K562 (cell line): ENCODE measurements around the gene ZBTB7A. TPM values are rescaled to one million over a fixed set of nuclear protein-coding genes. Genes with fewer than 3 reads are reported as not detected.
A peak's percentile ranks its signal among the peaks of the same experiment; 100 is the strongest.

Source experiments
- ATF1 ChIP-seq, 2 experiments: fragments of 450-650 bp in 1 of 2; IDR thresholded peaks; 2 replicates each; pipeline ENCODE4 v1.6.1; 2016; ENCODE audit warnings: missing compliant biosample characterization in 1 of 2, missing genetic modification characterization in 1 of 2
- BRD9 ChIP-seq: fragments of 450-650 bp; IDR thresholded peaks from 2 replicates; pipeline ENCODE4 v1.6.1; 2018; ENCODE audit warnings: low read depth; ENCODE audit not compliant: partially characterized antibody
- CHD1 ChIP-seq: fragments of 200-600 bp; sonication (generic); IDR thresholded peaks from one replicate; pipeline ENCODE4 v1.6.1; 2012; ENCODE audit warnings: mild to moderate bottlenecking, moderate library complexity, low read length, inconsistent platforms
- CREB1 ChIP-seq, 2 experiments: sonication (generic) in 1 of 2; formaldehyde crosslinking in 1 of 2; IDR thresholded peaks; 2 replicates each; pipeline versions ENCODE4 v1.6.1 to v1.8.0; 2012 to 2022; ENCODE audit warnings: inconsistent platforms in 1 of 2, mild to moderate bottlenecking in 1 of 2, missing genetic modification reagents in 1 of 2, moderate library complexity in 1 of 2
- CREBBP ChIP-seq: IDR thresholded peaks from one replicate; pipeline ENCODE4 v1.6.1; 2012; ENCODE audit warnings: low read depth, mild to moderate bottlenecking, control low read depth, inconsistent platforms, low read length
- E2F4 ChIP-seq: sonication (generic); formaldehyde crosslinking; IDR thresholded peaks from 2 replicates; pipeline ENCODE4 v1.8.0; 2022; ENCODE audit warnings: mild to moderate bottlenecking, low read depth, missing genetic modification reagents
- EWSR1 ChIP-seq: fragments of 450-650 bp; IDR thresholded peaks from 2 replicates; pipeline ENCODE4 v1.6.1; 2018; ENCODE audit warnings: borderline replicate concordance, mild to moderate bottlenecking, low read depth, moderate library complexity; ENCODE audit not compliant: partially characterized antibody
- GABPA ChIP-seq: fragments of 200-800 bp; sonication (Bioruptor generic); conservative IDR thresholded peaks from 2 replicates; pipeline ENCODE4 v1.6.1; 2016; ENCODE audit warnings: low read depth, missing genetic modification characterization, missing compliant biosample characterization
- HLTF ChIP-seq: fragments of 450-650 bp; IDR thresholded peaks from 2 replicates; pipeline ENCODE4 v1.6.1; 2016
- HNRNPLL ChIP-seq: fragments of 200-400 bp; formaldehyde crosslinking; IDR thresholded peaks from 2 replicates; pipeline ENCODE4 v1.6.1; 2017; ENCODE audit warnings: low read length, low read depth, mild to moderate bottlenecking; ENCODE audit not compliant: poor library complexity, severe bottlenecking
- KLF16 ChIP-seq: IDR thresholded peaks from 2 replicates; pipeline ENCODE4 v1.6.1; 2016; ENCODE audit warnings: antibody characterized with exemption
- LCOR ChIP-seq: sonication (generic); formaldehyde crosslinking; IDR thresholded peaks from 2 replicates; pipeline ENCODE4 v1.8.0; 2022; ENCODE audit warnings: mild to moderate bottlenecking, missing genetic modification reagents
- NR4A1 ChIP-seq, 2 experiments: fragments of 250-450 bp in 1 of 2; fragments of 450-650 bp in 1 of 2; sonication (Bioruptor Pico) in 1 of 2; IDR thresholded peaks; 2 replicates each; pipeline versions ENCODE4 v1.4.0 to v1.6.1; 2016 to 2020; ENCODE audit warnings: mild to moderate bottlenecking in 2 of 2, missing compliant biosample characterization in 1 of 2, missing genetic modification characterization in 1 of 2, moderate library complexity in 1 of 2
- NRF1 ChIP-seq, 2 experiments: fragments of 450-650 bp; IDR thresholded peaks in 1 of 2; conservative IDR thresholded peaks in 1 of 2; 2 replicates each; pipeline ENCODE4 v1.6.1; 2014; ENCODE audit warnings: mild to moderate bottlenecking in 2 of 2
- RBBP5 ChIP-seq: fragments of 200-600 bp; sonication (generic); IDR thresholded peaks from 2 replicates; pipeline ENCODE4 v1.6.1; 2012; ENCODE audit warnings: borderline replicate concordance, mild to moderate bottlenecking, low read length, control low read depth, inconsistent platforms; ENCODE audit not compliant: insufficient read depth, poor library complexity, severe bottlenecking
- U2AF1 ChIP-seq: fragments of 200-400 bp; formaldehyde crosslinking; optimal IDR thresholded peaks from 2 replicates; pipeline ENCODE3; 2017; ENCODE audit warnings: mild to moderate bottlenecking, low read depth, low read length, moderate library complexity
- XRCC5 ChIP-seq: fragments of 200-400 bp; formaldehyde crosslinking; IDR thresholded peaks from 2 replicates; pipeline ENCODE4 v1.6.1; 2017; ENCODE audit warnings: low read depth, mild to moderate bottlenecking, low read length
- ZBTB17 ChIP-seq: fragments of 450-650 bp; formaldehyde crosslinking; IDR thresholded peaks from 2 replicates; pipeline ENCODE4 v1.4.0; 2020; ENCODE audit warnings: mild to moderate bottlenecking
- ZFX ChIP-seq: sonication (generic); formaldehyde crosslinking; IDR thresholded peaks from 2 replicates; pipeline ENCODE4 v1.8.0; 2022; ENCODE audit warnings: mild to moderate bottlenecking, missing genetic modification reagents, moderate library complexity
- ZNF224 ChIP-seq: sonication (generic); formaldehyde crosslinking; IDR thresholded peaks from 2 replicates; pipeline ENCODE4 v1.8.0; 2022; ENCODE audit warnings: mild to moderate bottlenecking, missing genetic modification reagents
- ZNF24 ChIP-seq: fragments of 450-650 bp; IDR thresholded peaks from 2 replicates; pipeline ENCODE4 v1.6.1; 2016
- ZNF561 ChIP-seq: fragments of 450-650 bp; formaldehyde crosslinking; conservative IDR thresholded peaks from 2 replicates; pipeline ENCODE4 v1.4.0; 2020; ENCODE audit warnings: mild to moderate bottlenecking, moderate library complexity
- ZNF695 ChIP-seq: fragments of 450-650 bp; formaldehyde crosslinking; IDR thresholded peaks from 2 replicates; pipeline ENCODE4 v1.4.0; 2020; ENCODE audit warnings: mild to moderate bottlenecking, moderate library complexity
- polyA plus RNA-seq, 8 experiments: library from polyadenylated mRNA; depleted of rRNA in 4 of 8; stranded (reverse) in 5 of 8; unstranded in 3 of 8; fragments of >200 nt; fragmentation: Nextera tagmentation in 2 of 8; fragmentation: Illumina TruSeq in 1 of 8; extraction: Ambion mirVana in 2 of 8; extraction: Trizol in 1 of 8; gene quantifications; 2 replicates each; pipeline versions ENCODE4 v1.2.1 to v1.2.3, GENCODE V29; 2011 to 2014; ENCODE audit warnings: inconsistent platforms in 1 of 8, missing spikeins in 1 of 8
- total RNA-seq, 7 experiments: library from RNA; depleted of rRNA in 6 of 7; stranded (reverse); fragments of >200 nt in 6 of 7; fragmentation: Illumina TruSeq in 2 of 7; extraction: Trizol in 2 of 7; gene quantifications; 2 replicates each; pipeline versions ENCODE4 v1.2.1 to v1.2.3, GENCODE V29; 2011 to 2021; ENCODE audit warnings: low replicate concordance in 1 of 7
- TF ChIP-seq, protein P1 (sequence below): IDR thresholded peaks from 2 replicates; pipeline ENCODE4 v1.6.1; 2014; ENCODE audit warnings: antibody characterized with exemption
- TF ChIP-seq, protein P2 (sequence below): sonication (generic); formaldehyde crosslinking; IDR thresholded peaks from 2 replicates; pipeline ENCODE4 v1.8.0; 2022; ENCODE audit warnings: mild to moderate bottlenecking, missing genetic modification reagents

ZBTB7A gene
- total and polyA plus RNA-seq, 9 of the 15 experiments (the other 6 are each of a cell fraction or from before 2014, with no cell fraction given) = 0.11 to 34.0 (median 4.6) TPM

DNA sequence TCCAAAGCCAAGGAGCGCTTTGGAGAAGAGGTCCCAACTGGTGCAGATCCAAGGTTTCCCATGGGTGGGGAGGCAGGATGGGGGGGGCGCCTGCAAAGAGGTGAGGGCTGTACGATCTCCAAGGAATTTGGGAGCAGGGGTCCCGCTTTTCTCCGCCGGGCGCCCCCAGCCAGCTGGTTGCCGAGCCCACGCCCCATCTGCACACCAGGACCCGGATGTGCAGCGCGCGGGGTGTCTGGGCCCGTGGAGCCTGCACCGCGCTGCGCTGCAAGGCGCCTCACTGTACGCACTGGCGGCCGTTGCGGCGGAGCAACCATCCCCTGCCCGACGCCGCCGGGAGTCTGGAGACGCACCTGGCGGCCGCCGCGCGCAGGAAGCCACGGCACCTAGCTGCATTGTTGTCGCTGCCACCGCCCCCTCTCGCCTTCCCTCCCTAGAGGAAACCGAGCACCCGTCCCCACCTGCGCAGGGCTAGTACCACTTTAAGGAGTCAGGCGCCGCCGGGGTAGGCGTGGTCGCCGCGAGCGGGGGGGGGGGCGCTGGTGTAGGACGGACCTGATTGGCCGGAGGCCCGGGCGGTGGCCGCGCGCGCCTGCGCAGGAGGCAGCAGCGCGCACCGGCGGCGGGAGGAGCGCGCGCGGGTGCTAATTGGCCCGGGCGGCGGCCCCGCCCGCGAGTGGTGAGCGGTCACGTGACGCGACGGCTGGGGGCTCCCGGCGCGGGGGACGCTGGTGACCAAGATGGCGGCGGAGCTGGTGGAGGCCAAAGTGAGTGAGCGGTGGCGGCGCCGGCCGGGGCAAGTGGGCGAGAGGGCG, 59.5 kb downstream of the ZBTB7A start, which contains the start of gene PIAS4 (continued):
- TF ChIP-seq E2F4 (CRISPR knock-in tag) = no peak
- no peak for TF ChIP-seq ZNF561 (CRISPR knock-in tag)
- peak; percentile 40; the same call in 1 of the 2 replicates for TF ChIP-seq LCOR (CRISPR knock-in tag)
- peak; percentile 42; the same call in 1 of the 2 replicates for TF ChIP-seq HLTF
- peak; percentile 98 for TF ChIP-seq NRF1 (conservative IDR thresholded peaks at IDR 0.05 in 1 of 2, IDR thresholded peaks at IDR 0.05 in 1 of 2)
- no peak for TF ChIP-seq EWSR1
- TF ChIP-seq ZFX (CRISPR knock-in tag) = peak; percentile 84
- TF ChIP-seq ZBTB17 (CRISPR knock-in tag) = 0 out of 2 replicates have a peak, but pooled peaks have one; percentile 17
- TF ChIP-seq, protein P1, sequence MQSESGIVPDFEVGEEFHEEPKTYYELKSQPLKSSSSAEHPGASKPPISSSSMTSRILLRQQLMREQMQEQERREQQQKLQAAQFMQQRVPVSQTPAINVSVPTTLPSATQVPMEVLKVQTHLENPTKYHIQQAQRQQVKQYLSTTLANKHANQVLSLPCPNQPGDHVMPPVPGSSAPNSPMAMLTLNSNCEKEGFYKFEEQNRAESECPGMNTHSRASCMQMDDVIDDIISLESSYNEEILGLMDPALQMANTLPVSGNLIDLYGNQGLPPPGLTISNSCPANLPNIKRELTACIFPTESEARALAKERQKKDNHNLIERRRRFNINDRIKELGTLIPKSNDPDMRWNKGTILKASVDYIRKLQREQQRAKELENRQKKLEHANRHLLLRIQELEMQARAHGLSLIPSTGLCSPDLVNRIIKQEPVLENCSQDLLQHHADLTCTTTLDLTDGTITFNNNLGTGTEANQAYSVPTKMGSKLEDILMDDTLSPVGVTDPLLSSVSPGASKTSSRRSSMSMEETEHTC = peak; percentile 82
- TF ChIP-seq CREB1 (IDR thresholded peaks at IDR 0.05) = peak; percentile 51
- no peak; the same call in 1 of the 2 replicates for TF ChIP-seq CREB1 (CRISPR knock-in tag; IDR thresholded peaks at IDR 0.05)
- peak; percentile 69 for TF ChIP-seq RBBP5
- TF ChIP-seq CHD1 = peak; percentile 52
- peak; percentile 41; the same call in 1 of the 2 replicates for TF ChIP-seq GABPA
- TF ChIP-seq HNRNPLL = peak; percentile 80
- TF ChIP-seq XRCC5 = 0 out of 2 replicates have a peak, but pooled peaks have one; percentile 18
- TF ChIP-seq, protein P2, sequence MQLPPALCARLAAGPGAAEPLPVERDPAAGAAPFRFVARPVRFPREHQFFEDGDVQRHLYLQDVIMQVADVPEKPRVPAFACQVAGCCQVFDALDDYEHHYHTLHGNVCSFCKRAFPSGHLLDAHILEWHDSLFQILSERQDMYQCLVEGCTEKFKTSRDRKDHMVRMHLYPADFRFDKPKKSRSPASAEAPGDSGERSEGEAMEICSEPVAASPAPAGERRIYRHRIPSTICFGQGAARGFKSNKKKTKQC (CRISPR knock-in tag) = peak; percentile 44; the same call in 1 of the 2 replicates
- no peak for TF ChIP-seq ZNF695 (CRISPR knock-in tag)
- TF ChIP-seq U2AF1 = peak; percentile 70
- TF ChIP-seq NR4A1 (CRISPR knock-in tag; IDR thresholded peaks at IDR 0.05) = 0 out of 2 replicates have a peak, but pooled peaks have one; percentile 47
- TF ChIP-seq NR4A1 (tag; IDR thresholded peaks at IDR 0.05) = 0 out of 2 replicates have a peak, but pooled peaks have one; percentile 30
- TF ChIP-seq KLF16 = no peak
- TF ChIP-seq ZNF24 = peak; percentile 34; the same call in 1 of the 2 replicates
- peak; percentile 22 for TF ChIP-seq BRD9
- TF ChIP-seq ATF1 (CRISPR knock-in tag; IDR thresholded peaks at IDR 0.05) = no peak
- peak; percentile 69 for TF ChIP-seq ATF1 (tag; IDR thresholded peaks at IDR 0.05)
- no peak for TF ChIP-seq CREBBP
- TF ChIP-seq ZNF224 (CRISPR knock-in tag) = no peak
